C4-2B (cell line): ENCODE measurements around the gene TAB2.

ENCODE experiments used
- CTCF ChIP-seq: fragments of 450-650 bp; conservative IDR thresholded peaks from 2 replicates; pipeline ENCODE4 v1.5.1; 2017; ENCODE audit warnings: mild to moderate bottlenecking
- ZFX ChIP-seq: fragments of 450-650 bp; IDR thresholded peaks from 2 replicates; pipeline ENCODE4 v1.6.1; 2017

- no peak for TF ChIP-seq CTCF
- TF ChIP-seq ZFX: no peak
These were observed 41.9 kb downstream of the TAB2 start for GRCh38 chr6:149359440-149359839.
